Stimulated activated CD8-positive, alpha-beta memory T cell treated with anti-CD3 and anti-CD28 coated beads, Interleukin-4, amount 100 ng/mL, for 48 hours (primary cell): ENCODE measurements around the gene PDE8A.

Experiments
- DNase-seq: peaks from one replicate; pipeline ENCODE4 v3.0.0-alpha.2; 2020

Gene PDE8A

GRCh38 chr15:85036716-85037115 is 55.1 kb downstream of the PDE8A start:
- DNase-seq = no peak

GRCh38 chr15:85037641-85038040 is 56.0 kb downstream of the PDE8A start:
- DNase-seq = no peak

- DNase-seq = no peak
Observed at GRCh38 chr15:85041230-85041629, 59.6 kb downstream of the PDE8A start.

- peak; percentile 49 for DNase-seq
Observed at GRCh38 chr15:85044251-85044853, 62.7 kb downstream of the PDE8A start.

- DNase-seq = no peak
Observed at GRCh38 chr15:85044894-85045293, 63.2 kb downstream of the PDE8A start.

GRCh38 chr15:85045615-85046014 is 64.0 kb downstream of the PDE8A start:
- no peak for DNase-seq

- no peak for DNase-seq
Observed at GRCh38 chr15:85047271-85047948, 65.8 kb downstream of the PDE8A start.

- DNase-seq = no peak
Observed at GRCh38 chr15:85048430-85048829, 66.8 kb downstream of the PDE8A start.

- DNase-seq = no peak
Observed at GRCh38 chr15:85049805-85050204, 68.1 kb downstream of the PDE8A start.

- DNase-seq = no peak
Observed at GRCh38 chr15:85059734-85060133, 78.1 kb downstream of the PDE8A start.

GRCh38 chr15:85062560-85062959 is 80.9 kb downstream of the PDE8A start:
- no peak for DNase-seq

GRCh38 chr15:85063088-85063487 is 81.4 kb downstream of the PDE8A start:
- no peak for DNase-seq

- DNase-seq = no peak
Observed at GRCh38 chr15:85063522-85064079, 81.9 kb downstream of the PDE8A start.

GRCh38 chr15:85064710-85065109 is 83.1 kb downstream of the PDE8A start:
- DNase-seq = no peak

- no peak for DNase-seq
Observed at GRCh38 chr15:85071061-85071460, 89.4 kb downstream of the PDE8A start.

- DNase-seq = no peak
Observed at GRCh38 chr15:85071504-85071903, 89.8 kb downstream of the PDE8A start.

- DNase-seq = no peak
Observed at GRCh38 chr15:85072917-85073316, 91.3 kb downstream of the PDE8A start.

- DNase-seq = peak; percentile 27
Observed at GRCh38 chr15:85073556-85074194, 92.0 kb downstream of the PDE8A start.

GRCh38 chr15:85086855-85087254 is 105.2 kb downstream of the PDE8A start:
- DNase-seq = no peak

GRCh38 chr15:85088300-85088699 is 106.6 kb downstream of the PDE8A start:
- DNase-seq = no peak

GRCh38 chr15:85089929-85090597 is 108.4 kb downstream of the PDE8A start:
- DNase-seq = no peak

- no peak for DNase-seq
Observed at GRCh38 chr15:85091990-85092389, 110.3 kb downstream of the PDE8A start.

GRCh38 chr15:85094685-85095084 is 113.0 kb downstream of the PDE8A start:
- no peak for DNase-seq

GRCh38 chr15:85095566-85095965 is 113.9 kb downstream of the PDE8A start:
- no peak for DNase-seq
